ENCODE measurements around the gene ARX. TPM values are rescaled to one million over a fixed set of nuclear protein-coding genes. Genes with fewer than 3 reads are reported as not detected.

Gene ARX
- 0.24 and 0.56 TPM in 2 replicates for total RNA-seq (2014; rRNA removed; shearing (Covaris generic))
- polyA plus RNA-seq (2015; cell fraction: cytosol; rRNA removed), result 0.86 and 0.99 TPM in 2 replicates
- 0.23 and 1.7 TPM in 2 replicates for polyA plus RNA-seq (2015; cell fraction: nucleus; rRNA removed)

DNA sequence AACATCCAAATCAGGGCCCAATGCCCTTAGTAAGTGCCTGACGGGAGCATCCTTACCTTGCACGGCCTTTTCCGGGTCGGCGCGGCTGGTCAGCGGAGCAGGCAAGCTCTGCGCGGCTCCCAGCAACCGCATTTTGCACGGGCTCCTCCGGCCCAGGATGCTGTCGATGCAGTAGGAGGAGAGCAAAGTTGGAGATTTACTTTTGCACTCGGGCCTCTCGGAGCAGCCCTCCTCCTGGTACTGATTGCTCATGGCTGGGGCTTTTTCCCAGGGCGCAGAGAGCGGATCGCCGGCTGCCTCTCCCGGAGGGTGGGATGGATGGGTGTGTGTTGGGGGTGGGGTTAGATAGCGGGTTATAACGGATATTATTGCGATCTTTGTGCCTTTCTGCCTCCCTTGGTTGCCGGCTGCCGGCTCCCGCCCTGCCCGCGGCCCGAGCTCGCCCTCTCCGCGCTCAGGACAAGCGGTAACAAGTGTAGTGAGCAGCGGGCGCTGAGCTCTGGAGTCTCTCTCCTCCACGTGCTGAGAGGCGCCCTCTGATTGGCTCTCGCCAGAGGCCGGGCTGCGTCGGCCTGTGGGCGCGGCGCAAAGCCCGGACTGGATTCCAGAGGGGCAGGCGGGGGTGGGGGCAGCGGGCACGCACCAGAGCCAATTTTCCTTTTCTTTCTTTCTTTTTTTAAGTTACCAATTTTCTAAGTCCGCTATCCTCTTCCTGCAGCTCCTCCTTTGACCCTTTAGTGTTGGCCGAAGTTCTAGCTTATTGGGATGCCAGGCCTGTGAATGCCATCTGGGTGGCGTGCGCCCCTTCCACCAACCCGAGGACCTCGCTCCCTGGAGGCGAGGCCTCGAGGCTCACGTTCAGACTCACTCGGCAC is at the start of gene ARX:
Gene ARX (minus strand): TSS at position 480 of the 875 bp plus-strand sequence. CDS start 228 bp downstream, at position 252.
- in situ Hi-C loops (cut with HindIII; ENCODE audit: low pct_unique_long_range_greater_than_20kb, low sequenced_read_pairs), result no loop called here
- DNase-seq (ENCODE audit: low read depth, low spot score), result no peak

DNA sequence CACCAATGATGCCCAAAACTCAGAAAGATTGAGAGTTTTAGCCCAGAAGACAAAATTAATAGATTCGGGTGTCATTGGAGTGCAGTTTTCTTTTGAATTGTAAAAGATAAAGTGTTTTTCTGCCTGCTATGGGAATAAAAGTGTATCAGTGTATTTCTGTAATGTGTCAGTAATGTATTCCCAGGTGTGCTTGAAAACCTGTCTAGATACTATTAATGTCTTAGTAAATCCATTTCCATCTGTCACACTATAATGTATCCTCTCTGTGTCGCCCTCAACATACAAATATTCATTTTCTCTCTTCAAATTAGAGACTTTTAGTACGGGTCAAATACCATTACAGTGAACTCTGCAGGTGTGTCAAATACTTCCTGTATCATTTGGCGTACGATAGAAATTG is 43.5 kb upstream of the ARX start:
- in situ Hi-C loops (cut with HindIII; ENCODE audit: low pct_unique_long_range_greater_than_20kb, low sequenced_read_pairs), result no loop called here
- DNase-seq (ENCODE audit: low read depth, low spot score), result no peak

DNA sequence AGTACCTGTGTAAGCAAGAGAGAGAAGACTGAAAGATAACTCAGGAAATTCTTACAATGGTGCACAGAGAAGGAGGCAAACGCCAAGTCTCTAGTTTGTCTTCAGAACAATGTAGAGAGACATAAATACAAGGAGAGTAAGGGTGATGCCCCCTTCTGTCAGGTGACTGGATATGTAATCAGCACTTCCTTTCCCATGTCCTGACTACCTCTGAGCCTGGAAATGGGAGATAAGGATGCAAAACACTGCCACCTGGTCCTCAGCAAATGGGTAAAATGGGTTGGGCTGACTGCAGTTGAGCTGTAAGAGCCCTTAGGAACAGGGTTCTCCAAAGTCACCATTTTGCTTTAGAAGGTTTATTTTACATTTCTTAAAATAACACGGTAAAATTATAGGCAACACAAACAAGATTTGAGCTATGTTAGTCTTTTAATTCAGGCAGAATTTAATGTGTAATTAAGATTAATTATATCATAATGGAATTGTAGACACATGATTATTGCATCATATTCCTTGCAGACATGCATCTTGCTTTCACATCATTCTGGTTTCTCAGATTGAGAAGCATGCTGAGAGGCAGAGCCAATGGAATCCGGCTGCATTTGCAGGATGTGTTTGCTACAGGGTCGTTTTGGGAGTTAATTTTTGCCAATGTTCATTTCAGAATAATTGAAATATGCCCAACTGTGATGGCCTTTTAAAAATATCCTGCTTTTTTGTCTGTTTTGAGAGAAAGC is 37.2 kb upstream of the ARX start:
- DNase-seq (ENCODE audit: low read depth, low spot score), result no peak
- in situ Hi-C loops (cut with HindIII; ENCODE audit: low pct_unique_long_range_greater_than_20kb, low sequenced_read_pairs), result no loop called here

DNA sequence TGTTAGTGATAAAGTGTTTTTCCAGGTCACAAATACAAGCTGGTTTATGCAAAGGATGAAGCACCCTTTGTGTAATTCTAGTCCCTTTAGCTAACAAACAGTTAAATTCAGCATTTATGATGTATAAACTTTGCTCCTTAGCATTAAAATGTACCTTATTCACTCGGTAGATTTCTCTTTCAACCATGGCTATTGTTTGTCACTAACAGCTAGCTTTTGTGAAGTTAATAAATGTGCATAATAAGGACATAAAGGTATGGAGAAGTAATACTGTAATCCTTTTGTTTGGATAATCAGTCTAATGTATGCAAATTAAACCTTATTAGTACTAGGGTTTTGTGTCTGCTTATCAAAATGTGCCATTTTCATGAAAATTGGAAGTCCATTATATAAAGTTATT is 34.2 kb upstream of the ARX start:
- in situ Hi-C loops (cut with HindIII; ENCODE audit: low pct_unique_long_range_greater_than_20kb, low sequenced_read_pairs), result no loop called here
- DNase-seq (ENCODE audit: low read depth, low spot score), result no peak

DNA sequence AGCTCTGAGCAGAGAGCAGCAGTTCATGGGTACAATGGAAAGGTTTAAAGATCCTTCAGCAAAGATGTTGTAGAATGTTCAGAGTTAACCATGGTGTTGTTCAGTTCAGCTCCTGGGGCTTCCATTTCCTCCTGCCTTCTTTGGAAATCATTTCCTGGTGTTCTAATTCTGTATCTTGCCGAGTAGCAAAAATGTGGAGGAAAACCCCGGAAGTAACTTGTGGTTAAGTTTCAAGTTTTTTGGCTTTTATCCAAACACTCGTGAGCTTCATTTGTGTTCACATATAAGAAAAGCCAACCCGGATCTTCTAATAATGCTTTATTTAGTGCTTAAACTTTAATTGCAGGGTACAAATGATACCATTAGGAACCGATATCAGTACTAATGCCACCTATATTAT is 33.6 kb upstream of the ARX start:
- in situ Hi-C loops (cut with HindIII; ENCODE audit: low pct_unique_long_range_greater_than_20kb, low sequenced_read_pairs), result no loop called here
- peak; percentile 17 for DNase-seq (ENCODE audit: low read depth, low spot score)

DNA sequence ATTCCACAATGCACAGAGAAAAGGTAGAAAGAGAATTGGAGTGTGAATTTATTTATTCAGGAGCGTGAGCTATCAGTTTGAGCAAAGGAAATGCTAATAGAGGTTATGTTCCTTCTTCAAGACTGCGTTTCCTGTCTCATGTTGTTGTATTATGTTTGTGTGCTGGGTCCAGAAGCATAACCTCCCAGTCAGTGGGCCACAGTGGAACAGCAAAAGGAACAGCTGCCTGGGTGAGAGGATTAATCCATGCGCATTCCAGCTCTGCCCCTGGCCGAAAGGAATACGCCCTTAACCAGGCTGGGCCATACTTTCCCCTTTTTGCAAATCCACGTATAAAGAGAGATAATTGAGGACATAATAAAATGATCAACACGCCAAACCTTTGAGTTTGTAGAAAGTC is 32.4 kb upstream of the ARX start:
- no peak for DNase-seq (ENCODE audit: low read depth, low spot score)
- in situ Hi-C loops (cut with HindIII; ENCODE audit: low pct_unique_long_range_greater_than_20kb, low sequenced_read_pairs), result no loop called here

DNA sequence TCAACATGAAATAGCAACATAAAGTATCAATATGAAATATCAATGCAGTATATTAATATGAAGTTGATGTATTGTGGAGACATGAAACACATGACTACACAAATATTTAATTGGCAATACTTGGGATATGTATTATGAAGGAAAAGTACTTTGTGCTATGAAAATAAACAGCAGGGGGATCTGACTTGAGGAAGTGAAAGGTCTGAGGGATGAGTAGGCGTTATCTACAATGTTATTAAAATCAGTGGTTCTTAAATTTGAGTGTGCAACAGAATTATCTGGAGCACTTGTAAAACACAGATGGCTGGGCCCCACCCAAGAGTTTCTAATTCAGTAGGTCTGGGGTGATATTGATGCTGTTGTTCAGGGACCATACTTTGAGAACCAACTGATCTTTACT is 27.4 kb upstream of the ARX start:
- no peak for DNase-seq (ENCODE audit: low read depth, low spot score)

DNA sequence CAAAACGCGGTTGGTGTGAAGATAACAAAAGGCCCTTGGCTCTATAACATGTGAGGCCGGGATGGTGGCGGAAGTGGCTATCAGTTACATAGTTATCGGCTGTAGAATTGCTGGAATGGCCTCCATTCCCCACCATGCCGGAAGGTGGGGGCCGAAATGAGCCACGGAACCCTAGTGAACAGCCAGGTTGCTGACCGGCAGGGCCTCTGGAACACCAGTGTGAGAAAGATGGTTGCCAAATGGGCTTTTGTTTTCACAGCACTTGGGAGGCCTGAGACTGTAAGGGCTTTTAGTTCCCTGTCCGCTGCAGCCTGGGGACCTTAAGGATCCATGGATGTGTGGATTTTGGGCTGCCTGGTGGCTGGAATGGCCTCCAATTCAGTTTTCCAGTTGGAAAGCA is 23.3 kb upstream of the ARX start:
- DNase-seq (ENCODE audit: low read depth, low spot score), result no peak
- in situ Hi-C loops (cut with HindIII; ENCODE audit: low pct_unique_long_range_greater_than_20kb, low sequenced_read_pairs), result no loop called here

More for the DNA sequence above, 27.4 kb upstream of the ARX start:
- in situ Hi-C loops (cut with HindIII; ENCODE audit: low pct_unique_long_range_greater_than_20kb, low sequenced_read_pairs), result no loop called here

DNA sequence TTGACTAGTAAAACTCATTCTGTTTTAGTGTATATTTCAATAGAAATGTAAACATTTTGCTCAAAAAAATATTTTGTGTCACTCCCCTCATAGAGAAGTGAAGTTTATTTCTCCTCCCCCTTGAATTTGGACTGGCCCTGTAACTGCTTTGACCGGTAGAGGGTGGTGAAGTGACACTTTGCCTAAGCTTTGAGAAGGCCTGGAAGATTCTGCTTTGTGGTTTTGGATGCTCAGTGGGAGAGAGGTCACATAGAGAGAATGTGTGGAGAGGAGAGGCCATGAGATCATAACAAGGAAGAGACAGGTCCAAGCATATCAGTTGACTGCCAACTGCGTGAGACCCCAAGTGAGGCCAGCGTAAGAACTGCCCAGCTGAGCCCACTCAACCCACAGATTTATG is 19.1 kb upstream of the ARX start:
- peak; percentile 69 for DNase-seq (ENCODE audit: low read depth, low spot score)
- in situ Hi-C loops (cut with HindIII; ENCODE audit: low pct_unique_long_range_greater_than_20kb, low sequenced_read_pairs), result no loop called here

DNA sequence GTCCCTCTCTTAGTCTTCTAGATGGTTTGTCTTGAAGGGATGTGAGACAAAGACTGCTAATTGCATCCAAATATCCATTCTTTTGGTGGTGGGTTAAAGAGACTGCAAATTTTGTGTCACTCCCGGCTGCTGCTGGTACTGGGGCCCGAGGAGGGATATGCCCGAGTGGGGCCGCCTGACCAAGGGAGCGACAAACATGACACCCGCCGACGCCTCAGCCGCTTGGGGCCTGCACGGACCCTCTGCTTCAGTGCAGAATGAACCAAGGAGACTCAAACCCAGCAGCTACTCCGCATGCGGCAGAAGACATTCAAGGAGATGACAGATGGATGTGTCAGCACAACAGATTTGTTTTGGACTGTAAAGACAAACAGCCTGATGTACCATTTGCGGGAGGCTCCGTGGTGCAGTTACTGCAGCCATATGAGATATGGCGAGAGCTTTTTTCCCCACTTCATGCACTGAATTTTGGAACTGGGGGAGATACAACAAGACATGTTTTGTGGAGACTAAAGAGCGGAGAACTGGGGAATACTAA is 13.6 kb upstream of the ARX start:
- in situ Hi-C loops (cut with HindIII; ENCODE audit: low pct_unique_long_range_greater_than_20kb, low sequenced_read_pairs), result no loop called here
- no peak for DNase-seq (ENCODE audit: low read depth, low spot score)

DNA sequence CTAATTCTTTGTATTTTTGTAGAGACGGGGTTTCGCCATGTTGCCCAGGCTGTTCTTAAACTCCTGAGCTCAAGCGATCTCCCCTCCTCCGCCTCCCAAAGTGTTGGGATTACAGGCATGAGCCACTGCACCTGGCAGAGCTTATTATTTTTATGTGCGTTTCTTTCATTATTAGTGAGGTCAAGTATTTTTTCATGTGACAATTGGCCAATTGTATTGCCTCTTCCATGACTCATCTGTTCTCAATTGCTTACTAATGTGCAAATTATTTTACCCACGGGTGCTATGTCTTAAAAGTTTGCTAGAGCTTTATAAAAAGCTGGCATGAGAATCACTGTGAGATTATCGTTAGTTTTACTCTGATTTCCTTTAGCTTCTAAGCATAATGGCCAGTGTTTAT is 13.0 kb upstream of the ARX start:
- in situ Hi-C loops (cut with HindIII; ENCODE audit: low pct_unique_long_range_greater_than_20kb, low sequenced_read_pairs), result no loop called here
- peak; percentile 24 for DNase-seq (ENCODE audit: low read depth, low spot score)

DNA sequence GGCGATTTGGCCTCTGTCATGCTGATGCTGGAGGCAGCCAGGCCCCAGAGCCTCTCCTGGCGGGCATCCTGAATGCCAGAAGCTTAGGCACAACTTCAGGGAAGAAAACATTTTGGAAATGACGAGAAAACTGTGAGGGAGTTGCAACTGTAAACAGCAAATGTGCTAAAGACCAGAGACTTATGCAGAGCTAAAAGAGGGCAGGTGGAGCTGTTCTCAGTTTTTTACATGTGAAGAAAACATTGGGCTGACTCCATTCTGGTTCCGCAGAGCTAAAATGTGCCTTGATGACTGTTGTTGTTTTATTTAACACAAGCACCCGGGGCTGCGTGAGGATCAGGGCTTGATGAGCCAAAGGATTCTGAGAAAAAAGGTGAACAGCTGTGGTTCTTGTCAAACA is 10.8 kb upstream of the ARX start:
- in situ Hi-C loops (cut with HindIII; ENCODE audit: low pct_unique_long_range_greater_than_20kb, low sequenced_read_pairs), result no loop called here
- no peak for DNase-seq (ENCODE audit: low read depth, low spot score)

DNA sequence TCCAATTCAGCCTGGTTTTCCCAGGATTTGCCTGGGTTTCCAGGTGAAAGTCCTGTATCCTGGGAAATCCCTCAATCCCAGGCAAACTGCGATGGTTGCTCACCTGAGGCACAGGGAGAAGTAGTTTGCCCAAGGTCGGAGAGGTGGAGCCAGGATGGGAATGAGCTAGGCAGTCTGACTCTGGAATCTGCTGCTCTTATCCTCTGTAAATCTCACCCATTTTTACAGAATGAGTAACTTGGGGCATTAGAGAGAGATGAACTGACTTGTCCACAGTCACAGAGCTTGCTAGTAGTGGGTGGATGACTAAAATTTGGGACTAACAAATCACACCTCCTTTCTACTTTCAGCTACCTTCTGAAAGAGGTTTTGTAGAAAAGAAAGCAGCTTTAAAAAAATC is 9.8 kb upstream of the ARX start:
- no peak for DNase-seq (ENCODE audit: low read depth, low spot score)
- in situ Hi-C loops (cut with HindIII; ENCODE audit: low pct_unique_long_range_greater_than_20kb, low sequenced_read_pairs), result no loop called here

DNA sequence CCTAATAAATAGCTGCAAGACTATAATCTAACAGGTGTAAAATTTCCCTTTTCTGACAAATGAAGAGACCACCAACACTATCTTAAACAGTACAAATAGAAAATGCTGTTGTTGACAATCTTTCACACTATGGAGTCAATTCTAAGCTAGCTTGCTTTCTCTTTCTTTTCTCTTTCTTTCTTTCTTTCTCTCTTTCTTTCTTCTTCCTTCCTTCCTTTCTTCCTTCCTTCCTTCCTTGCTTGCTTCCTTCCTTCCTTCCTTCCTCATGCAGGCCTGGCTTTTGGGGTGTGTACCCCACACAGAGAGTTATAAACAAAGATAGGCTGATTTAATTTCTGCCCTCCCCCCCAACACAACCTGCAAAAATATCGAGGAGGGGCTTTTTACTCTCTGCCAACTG is 8.1 kb upstream of the ARX start:
- no peak for DNase-seq (ENCODE audit: low read depth, low spot score)
- in situ Hi-C loops (cut with HindIII; ENCODE audit: low pct_unique_long_range_greater_than_20kb, low sequenced_read_pairs), result no loop called here

DNA sequence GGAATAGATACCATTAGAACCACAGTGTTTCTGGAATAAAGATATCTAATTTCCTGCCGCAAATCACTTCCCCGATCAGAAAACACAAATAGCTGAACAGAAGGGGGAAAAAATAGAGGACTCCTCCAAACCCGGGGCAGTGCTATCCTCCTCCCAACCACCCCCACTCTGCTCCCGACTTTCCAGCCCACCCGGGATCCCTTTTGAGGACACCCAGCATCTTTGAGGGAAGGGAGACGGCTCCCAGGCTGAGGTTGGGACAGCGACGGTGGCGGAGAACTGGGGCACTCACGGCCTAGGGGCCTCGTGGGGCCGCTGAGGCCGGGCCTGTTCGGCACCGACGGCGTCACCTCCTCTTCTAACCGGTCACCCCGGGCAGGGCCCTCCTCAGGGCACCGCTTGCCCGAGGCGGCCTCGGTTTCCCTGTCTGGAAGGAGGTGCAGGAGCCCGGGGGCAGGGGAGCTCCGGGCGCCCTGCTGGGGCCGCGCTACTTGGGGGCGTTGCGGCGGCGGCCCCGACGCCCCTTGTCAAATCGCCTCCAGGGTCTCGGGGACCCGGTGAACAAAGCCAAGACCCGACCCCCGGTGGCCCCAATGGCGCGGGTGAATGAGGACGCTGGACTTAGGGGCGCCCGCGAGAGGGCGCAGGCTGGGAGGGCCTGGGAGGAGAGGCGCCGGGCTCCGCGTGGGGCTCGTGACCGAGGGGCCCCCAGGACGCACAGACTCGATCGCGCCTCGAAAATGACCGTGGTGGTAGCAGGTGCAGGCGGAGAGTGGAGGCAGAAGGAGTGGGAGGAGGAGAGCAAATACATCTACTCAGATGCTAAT is 6.9 kb upstream of the ARX start:
- in situ Hi-C loops (cut with HindIII; ENCODE audit: low pct_unique_long_range_greater_than_20kb, low sequenced_read_pairs), result no loop called here

DNA sequence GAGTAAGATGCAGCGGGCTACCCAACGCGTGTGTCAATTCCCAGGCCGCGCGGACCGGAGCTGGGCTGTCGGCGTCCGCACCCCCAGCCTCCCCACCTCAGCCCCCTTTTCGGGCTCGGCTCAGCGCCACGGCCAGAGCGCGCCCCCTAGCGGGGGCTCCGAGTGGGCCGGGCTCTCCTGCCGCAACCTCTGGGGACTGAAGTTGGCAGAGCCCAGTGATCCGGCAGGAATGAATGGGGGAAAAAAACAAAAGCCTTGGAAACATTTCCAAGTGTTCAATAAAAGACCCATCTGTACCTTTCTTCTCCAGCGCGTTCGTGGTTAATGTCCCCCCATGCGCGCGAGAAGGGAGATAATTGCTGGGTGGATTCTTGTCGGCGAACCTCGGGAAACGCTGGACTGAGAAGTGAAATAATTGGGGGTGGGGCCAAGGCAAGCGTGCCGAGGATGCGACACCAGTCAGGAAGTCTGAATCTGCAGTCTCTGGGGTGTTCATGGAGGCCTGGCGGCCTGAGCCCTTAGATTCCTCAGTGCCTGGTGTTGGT is 5.2 kb upstream of the ARX start:
- in situ Hi-C loops (cut with HindIII; ENCODE audit: low pct_unique_long_range_greater_than_20kb, low sequenced_read_pairs), result no loop called here
- DNase-seq (ENCODE audit: low read depth, low spot score), result peak; percentile 48

More for the DNA sequence above, 6.9 kb upstream of the ARX start:
- DNase-seq (ENCODE audit: low read depth, low spot score), result no peak

DNA sequence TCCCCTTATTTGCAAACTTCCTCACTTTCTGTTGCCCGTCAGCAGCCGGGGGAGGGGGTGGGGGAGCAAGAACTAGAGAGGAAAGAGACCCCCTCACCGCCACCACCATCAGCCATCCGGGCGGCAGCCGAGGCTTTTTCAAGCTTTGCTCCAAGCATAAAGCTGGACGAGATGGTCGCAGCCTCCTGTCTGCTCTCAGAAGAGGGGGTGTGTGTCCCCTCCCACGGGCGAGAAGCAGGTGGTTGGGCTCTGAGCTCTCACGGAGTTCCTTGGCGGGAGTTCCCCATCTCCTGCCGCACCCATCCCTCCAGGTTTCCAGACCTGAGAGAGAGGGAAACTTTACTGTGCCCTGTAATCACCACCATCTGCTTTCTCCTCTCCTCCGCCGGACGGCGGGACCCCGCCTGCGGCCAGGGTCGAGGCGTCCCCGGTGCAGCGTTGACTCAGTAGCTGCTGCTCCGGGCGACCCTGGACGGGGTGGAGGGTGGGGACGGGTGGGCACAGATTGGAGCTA is 4.7 kb upstream of the ARX start:
- in situ Hi-C loops (cut with HindIII; ENCODE audit: low pct_unique_long_range_greater_than_20kb, low sequenced_read_pairs), result no loop called here
- no peak for DNase-seq (ENCODE audit: low read depth, low spot score)

Data from SK-MEL-5 (cell line).